ENCODE measurements around the gene FAM107A.
A peak's percentile ranks its signal among the peaks of the same experiment; 100 is the strongest.

GRCh38 chr3:58560771-58561311 lies 16.4 kb downstream of the FAM107A start:
- peak in 2 of 6 experiments; percentile 9 to 25 for TF ChIP-seq CTCF (IDR thresholded peaks at IDR 0.05)
- no peak for TF ChIP-seq POLR2A (IDR thresholded peaks at IDR 0.05)
